Gastroesophageal sphincter (tissue), 3 donors: ENCODE data around the gene MCF2L2.

ENCODE experiments used
- EP300 ChIP-seq: sonication (generic); formaldehyde crosslinking; IDR thresholded peaks from one replicate; pipeline ENCODE4 v1.6.1; 2017; ENCODE audit warnings: antibody characterized with exemption, mild to moderate bottlenecking
- POLR2AphosphoS5 ChIP-seq: sonication (generic); formaldehyde crosslinking; IDR thresholded peaks from one replicate; pipeline ENCODE4 v1.6.1; 2017; ENCODE audit warnings: antibody characterized with exemption
- TF ChIP-seq, protein P1 (sequence below), 4 experiments: fragments of 200-600 bp in 2 of 4; fragments of 450-650 bp in 2 of 4; sonication (generic) in 1 of 4; IDR thresholded peaks; one replicate each; pipeline ENCODE4 v1.5.1; 2017 to 2019; ENCODE audit warnings: antibody characterized with exemption in 4 of 4, mild to moderate bottlenecking in 2 of 4, moderate library complexity in 2 of 4

DNA sequence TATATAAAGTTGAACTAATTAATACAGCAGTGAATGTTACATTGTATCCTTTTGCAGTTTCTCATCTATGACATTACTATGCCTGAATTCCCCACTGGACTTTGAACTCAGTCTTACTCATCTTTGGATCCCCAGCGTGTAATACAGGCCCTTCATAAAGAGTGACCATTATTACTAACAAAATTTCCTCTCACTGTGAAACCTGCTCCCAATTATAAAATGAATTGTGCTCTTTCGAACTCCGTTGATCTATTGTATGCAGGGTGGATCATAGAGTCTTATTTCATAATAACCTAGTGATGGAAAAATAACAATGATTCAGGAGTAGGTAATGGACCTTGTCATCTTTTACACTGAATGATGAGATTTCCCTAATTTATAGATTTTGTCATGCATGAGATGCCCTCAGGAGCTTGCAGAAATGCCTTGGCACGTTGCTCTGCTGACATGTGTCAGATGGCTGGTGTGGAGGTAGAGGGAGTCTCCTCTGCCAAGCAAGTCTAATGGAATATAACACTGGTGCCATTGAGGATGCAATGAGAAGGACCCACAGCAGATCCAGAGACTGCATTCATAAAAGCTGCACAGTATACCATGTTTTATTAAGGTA lies 149.8 kb downstream of the MCF2L2 start:
- TF ChIP-seq, protein P1, sequence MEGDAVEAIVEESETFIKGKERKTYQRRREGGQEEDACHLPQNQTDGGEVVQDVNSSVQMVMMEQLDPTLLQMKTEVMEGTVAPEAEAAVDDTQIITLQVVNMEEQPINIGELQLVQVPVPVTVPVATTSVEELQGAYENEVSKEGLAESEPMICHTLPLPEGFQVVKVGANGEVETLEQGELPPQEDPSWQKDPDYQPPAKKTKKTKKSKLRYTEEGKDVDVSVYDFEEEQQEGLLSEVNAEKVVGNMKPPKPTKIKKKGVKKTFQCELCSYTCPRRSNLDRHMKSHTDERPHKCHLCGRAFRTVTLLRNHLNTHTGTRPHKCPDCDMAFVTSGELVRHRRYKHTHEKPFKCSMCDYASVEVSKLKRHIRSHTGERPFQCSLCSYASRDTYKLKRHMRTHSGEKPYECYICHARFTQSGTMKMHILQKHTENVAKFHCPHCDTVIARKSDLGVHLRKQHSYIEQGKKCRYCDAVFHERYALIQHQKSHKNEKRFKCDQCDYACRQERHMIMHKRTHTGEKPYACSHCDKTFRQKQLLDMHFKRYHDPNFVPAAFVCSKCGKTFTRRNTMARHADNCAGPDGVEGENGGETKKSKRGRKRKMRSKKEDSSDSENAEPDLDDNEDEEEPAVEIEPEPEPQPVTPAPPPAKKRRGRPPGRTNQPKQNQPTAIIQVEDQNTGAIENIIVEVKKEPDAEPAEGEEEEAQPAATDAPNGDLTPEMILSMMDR (IDR thresholded peaks at IDR 0.05): no peak
- TF ChIP-seq POLR2AphosphoS5: no peak
- TF ChIP-seq EP300: no peak
